ENCODE data around the gene CHP2.

CHP2 gene

GRCh38 chr16:23801378-23801777 lies 46.6 kb downstream of the CHP2 start:
- no peak for TF ChIP-seq ZSCAN16 (tag by site-specific recombination; IDR thresholded peaks at IDR 0.05)
- TF ChIP-seq HIC1 (tag by site-specific recombination; IDR thresholded peaks at IDR 0.05) = no peak
- peak; percentile 63 for TF ChIP-seq ZNF654 (tag by site-specific recombination; IDR thresholded peaks at IDR 0.05; ENCODE audit: low read depth)
- 0 out of 2 replicates have a peak, but pooled peaks have one; percentile 42 for TF ChIP-seq IKZF3 (tag by site-specific recombination; IDR thresholded peaks at IDR 0.05)
- TF ChIP-seq ZNF600 (tag by site-specific recombination; IDR thresholded peaks at IDR 0.05) = peak; percentile 67; the same call in 1 of the 2 replicates
- Histone ChIP-seq H3K36me3 (ENCODE audit: control insufficient read depth in 2 of 2, insufficient read depth in 1 of 2, low read length in 2 of 2) (no peaks in the 10 kb centered on the region), H3K27ac (ENCODE audit: extremely low read depth, low read depth, low read length) (no peak overlapping the region), H3K9me3 (ENCODE audit: control insufficient read depth, insufficient read depth, low read depth, low read length) (no peaks in the 10 kb centered on the region), H3K4me3 (ENCODE audit: low read depth, low read length) (no peak overlapping the region), H3K4me1 (ENCODE audit: control insufficient read depth, insufficient read depth, low read length) (no peaks in the 10 kb centered on the region)
- POLR2A ChIA-PET = no interaction called here
- CTCF ChIA-PET = interaction anchor here (0.7 to 2.9 kb wide), 20 partner anchors 10 to 703 kb away, joined by 3 to 31 read pairs (median 4); no protein-coding TSS in a partner anchor

- Histone ChIP-seq H3K27ac (ENCODE audit: extremely low read depth, low read depth, low read length) (no peak overlapping the region), H3K4me3 (ENCODE audit: low read depth, low read length) (no peak overlapping the region), H3K4me1 (ENCODE audit: control insufficient read depth, insufficient read depth, low read length) (no peaks in the 10 kb centered on the region), H3K9me3 (ENCODE audit: control insufficient read depth, insufficient read depth, low read depth, low read length) (no peaks in the 10 kb centered on the region), H3K36me3 (ENCODE audit: control insufficient read depth in 2 of 2, insufficient read depth in 1 of 2, low read length in 2 of 2) (no peaks in the 10 kb centered on the region)
- POLR2A ChIA-PET = no interaction called here
- TF ChIP-seq ZNF624 (tag by site-specific recombination; IDR thresholded peaks at IDR 0.05) = no peak
- TF ChIP-seq ZNF133 (tag by site-specific recombination; IDR thresholded peaks at IDR 0.05) = peak; percentile 31; the same call in 1 of the 2 replicates
- no peak for TF ChIP-seq ZNF518A (tag by site-specific recombination; conservative IDR thresholded peaks at IDR 0.05; ENCODE audit: low read depth)
- CTCF ChIA-PET = interaction anchor here (0.6 to 3.4 kb wide), 23 partner anchors 17 to 239 kb away, joined by 3 to 58 read pairs (median 4); no protein-coding TSS in a partner anchor
These were observed 48.0 kb downstream of the CHP2 start for GRCh38 chr16:23802776-23803175.

DNA sequence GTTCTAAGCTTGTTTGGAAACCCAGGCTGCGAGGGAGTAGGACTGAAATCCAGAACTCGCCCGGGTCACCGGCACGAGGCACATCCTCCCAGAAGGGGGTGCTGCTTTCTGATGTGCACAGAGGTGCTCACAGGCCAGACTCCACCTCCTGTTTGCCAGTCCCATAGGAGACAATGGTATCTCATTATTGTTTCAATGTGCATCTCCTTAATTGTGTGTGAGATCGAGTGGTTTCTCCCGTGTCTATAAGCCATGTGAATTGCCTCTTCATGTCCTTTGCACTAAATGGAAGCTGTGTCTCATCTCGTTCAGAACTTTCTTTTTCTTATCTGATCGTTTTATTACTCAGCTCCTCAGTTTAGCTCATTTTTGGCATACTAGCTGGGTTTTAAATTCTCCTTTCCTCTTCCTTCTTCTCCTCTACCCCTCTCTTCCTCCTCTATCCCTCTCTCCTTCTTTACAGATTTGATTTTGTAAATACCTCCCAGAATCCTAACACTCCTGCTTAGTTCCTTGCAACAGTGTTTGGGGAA lies 48.8 kb downstream of the CHP2 start:
- ChIA-PET CTCF (interaction anchor here (0.5 to 3.4 kb wide), 31 partner anchors 11 to 702 kb away, joined by 3 to 58 read pairs (median 3); no protein-coding TSS in a partner anchor), POLR2A (no interaction called here)
- H3K9me3 ChIP-seq (ENCODE audit: control insufficient read depth, insufficient read depth, low read depth, low read length) = no peaks in the 10 kb centered on the region
- no peak overlapping the region for H3K27ac ChIP-seq (ENCODE audit: extremely low read depth, low read depth, low read length)
- H3K4me1 ChIP-seq (ENCODE audit: control insufficient read depth, insufficient read depth, low read length) = no peaks in the 10 kb centered on the region
- no peaks in the 10 kb centered on the region for H3K36me3 ChIP-seq (ENCODE audit: control insufficient read depth in 2 of 2, insufficient read depth in 1 of 2, low read length in 2 of 2)
- H3K4me3 ChIP-seq (ENCODE audit: low read depth, low read length) = no peak overlapping the region
- TF ChIP-seq ZBTB17 (tag by site-specific recombination; IDR thresholded peaks at IDR 0.05) = 0 out of 2 replicates have a peak, but pooled peaks have one; percentile 17
- no peak for TF ChIP-seq YY1 (tag by site-specific recombination; IDR thresholded peaks at IDR 0.05)
- peak; percentile 43 for TF ChIP-seq ZNF654 (tag by site-specific recombination; IDR thresholded peaks at IDR 0.05; ENCODE audit: low read depth)
- TF ChIP-seq CTCF (tag by site-specific recombination; IDR thresholded peaks at IDR 0.05) = peak; percentile 76
- no peak for TF ChIP-seq FEZF1 (tag by site-specific recombination; IDR thresholded peaks at IDR 0.05)
- peak; percentile 59 for TF ChIP-seq PRDM10 (tag by site-specific recombination; IDR thresholded peaks at IDR 0.05)
- TF ChIP-seq ZSCAN18 (tag by site-specific recombination; IDR thresholded peaks at IDR 0.05) = no peak
- no peak; the same call in 1 of the 2 replicates for TF ChIP-seq PRDM1 (tag by site-specific recombination; IDR thresholded peaks at IDR 0.05)

Data from HEK293 (cell line).